Hair follicle dermal papilla cell (primary cell): Measurements from ENCODE around the gene ZNF687. TPM values are rescaled to one million over a fixed set of nuclear protein-coding genes. Genes with fewer than 3 reads are reported as not detected.

ENCODE experiments used
- small RNA-seq: library from RNA; depleted of rRNA; stranded (forward); fragments of <200 nt; gene quantifications from one replicate; pipeline ENCODE3, GENCODE V24; 2012
- total RNA-seq: library from RNA; depleted of rRNA; stranded (reverse); fragments of >200 nt; gene quantifications from 2 replicates; pipeline ENCODE4 v1.2.3, GENCODE V29; 2012

Gene ZNF687
- total RNA-seq = 23.3 and 27.4 TPM in 2 replicates

GRCh38 chr1:151281969-151282882 lies at the start of gene ZNF687:
TSS of gene ZNF687 (plus strand) at chr1:151282299. CDS start at chr1:151286292, 3,993 bp downstream.

GRCh38 chr1:151254217-151255213 lies 27.6 kb upstream of the ZNF687 start, which contains the start of gene PSMD4:
TSS of gene PSMD4 (plus strand) at chr1:151254734. CDS start at chr1:151254783, 49 bp downstream.

GRCh38 chr1:151327223-151327902 lies 45.3 kb downstream of the ZNF687 start, which contains the start of gene PI4KB:
TSS of gene PI4KB (minus strand) at chr1:151327416. CDS start at chr1:151316481, 10,935 bp downstream.

Small RNA genes lying within 50 kb of the gene (small RNA-seq; reads per million reads assigned to genes)
- gene RN7SL444P = not detected

Other genes starting within 250 kb of the ZNF687 start
- under 0.01 and 0.12 TPM in 2 replicates for gene BNIPL, start 245.7 kb upstream of the ZNF687 start, total RNA-seq
- 3.6 and 5.0 TPM in 2 replicates for gene C1orf56, start 234.5 kb upstream of the ZNF687 start, total RNA-seq
- 62.1 and 64.6 TPM in 2 replicates for gene CDC42SE1, start 222.7 kb upstream of the ZNF687 start, total RNA-seq
- gene MLLT11, start 221.9 kb upstream of the ZNF687 start, total RNA-seq = 2.3 and 2.8 TPM in 2 replicates
- gene GABPB2, start 211.5 kb upstream of the ZNF687 start, total RNA-seq = 18.8 and 19.3 TPM in 2 replicates
- gene SEMA6C, start 135.7 kb upstream of the ZNF687 start, total RNA-seq = 5.4 and 5.5 TPM in 2 replicates
- not detected in 2 replicates for gene TNFAIP8L2, start 125.7 kb upstream of the ZNF687 start, total RNA-seq
- gene LYSMD1, start 116.4 kb upstream of the ZNF687 start, total RNA-seq = 7.0 and 8.7 TPM in 2 replicates
- 22.2 and 29.0 TPM in 2 replicates for gene SCNM1, start 116.2 kb upstream of the ZNF687 start, total RNA-seq
- gene TMOD4, start 106.3 kb upstream of the ZNF687 start, total RNA-seq = 0.81 and 1.6 TPM in 2 replicates
- gene VPS72, start 92.1 kb upstream of the ZNF687 start, total RNA-seq = 42.8 and 45.5 TPM in 2 replicates
- 117 and 146 TPM in 2 replicates for gene PIP5K1A, start 83.7 kb upstream of the ZNF687 start, total RNA-seq
- 92.5 and 96.8 TPM in 2 replicates for gene PSMD4, start 27.6 kb upstream of the ZNF687 start, total RNA-seq
- gene PI4KB, start 45.1 kb downstream of the ZNF687 start, total RNA-seq = 92.2 and 93.9 TPM in 2 replicates
- 31.3 and 33.4 TPM in 2 replicates for gene RFX5, start 65.0 kb downstream of the ZNF687 start, total RNA-seq
- 43.8 and 51.8 TPM in 2 replicates for gene SELENBP1, start 90.4 kb downstream of the ZNF687 start, total RNA-seq
- 204 and 248 TPM in 2 replicates for gene PSMB4, start 117.3 kb downstream of the ZNF687 start, total RNA-seq
- gene POGZ, start 177.2 kb downstream of the ZNF687 start, total RNA-seq = 28.9 and 46.9 TPM in 2 replicates
- 0.12 TPM in 1 of 2 replicates, not detected in the other for gene CGN, start 229.1 kb downstream of the ZNF687 start, total RNA-seq